GM13977 (cell line): ENCODE measurements around the gene HPSE2.

Source experiments
- DNase-seq: peaks from one replicate; pipeline ENCODE4 v3.0.0; 2012; ENCODE audit warnings: low spot score
- in situ Hi-C: fragments of 300-500 bp; cut with MboI; formaldehyde crosslinking; loops from one replicate; pipeline ENCODE4 v1.12.0; 2022; ENCODE audit warnings: low sequenced_read_pairs, low pct_unique_long_range_greater_than_20kb, mixed read lengths, inconsistent platforms; ENCODE audit not compliant: unreplicated experiment
- TF ChIP-seq, protein P1 (sequence below): IDR thresholded peaks from 2 replicates; pipeline ENCODE4 v1.5.1; 2012; ENCODE audit warnings: mild to moderate bottlenecking, control low read depth; ENCODE audit not compliant: insufficient read depth; ENCODE audit errors: extremely low read depth, missing control alignments

The HPSE2 gene

DNA sequence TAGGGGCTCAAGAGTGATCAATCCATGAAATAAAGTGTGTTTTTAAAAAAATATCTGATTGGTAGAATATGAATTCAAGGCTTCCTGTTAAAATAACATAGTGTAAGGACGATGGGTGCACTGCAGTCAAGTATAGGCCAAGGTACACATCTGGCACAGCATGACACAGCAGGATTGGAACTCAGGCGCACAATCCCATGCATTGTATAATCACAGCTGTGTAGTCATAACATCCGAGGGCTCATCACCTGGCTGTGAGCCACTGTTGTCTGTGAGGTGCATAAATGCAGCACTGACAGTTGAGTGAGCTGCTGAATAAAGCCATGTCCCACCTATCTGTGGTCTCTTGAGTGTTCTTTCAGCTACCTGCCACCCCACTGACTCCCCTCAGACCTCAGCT is 646.6 kb downstream of the HPSE2 start:
- TF ChIP-seq, protein P1, sequence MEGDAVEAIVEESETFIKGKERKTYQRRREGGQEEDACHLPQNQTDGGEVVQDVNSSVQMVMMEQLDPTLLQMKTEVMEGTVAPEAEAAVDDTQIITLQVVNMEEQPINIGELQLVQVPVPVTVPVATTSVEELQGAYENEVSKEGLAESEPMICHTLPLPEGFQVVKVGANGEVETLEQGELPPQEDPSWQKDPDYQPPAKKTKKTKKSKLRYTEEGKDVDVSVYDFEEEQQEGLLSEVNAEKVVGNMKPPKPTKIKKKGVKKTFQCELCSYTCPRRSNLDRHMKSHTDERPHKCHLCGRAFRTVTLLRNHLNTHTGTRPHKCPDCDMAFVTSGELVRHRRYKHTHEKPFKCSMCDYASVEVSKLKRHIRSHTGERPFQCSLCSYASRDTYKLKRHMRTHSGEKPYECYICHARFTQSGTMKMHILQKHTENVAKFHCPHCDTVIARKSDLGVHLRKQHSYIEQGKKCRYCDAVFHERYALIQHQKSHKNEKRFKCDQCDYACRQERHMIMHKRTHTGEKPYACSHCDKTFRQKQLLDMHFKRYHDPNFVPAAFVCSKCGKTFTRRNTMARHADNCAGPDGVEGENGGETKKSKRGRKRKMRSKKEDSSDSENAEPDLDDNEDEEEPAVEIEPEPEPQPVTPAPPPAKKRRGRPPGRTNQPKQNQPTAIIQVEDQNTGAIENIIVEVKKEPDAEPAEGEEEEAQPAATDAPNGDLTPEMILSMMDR, result no peak
- no peak for DNase-seq
- in situ Hi-C loops, result no loop called here

DNA sequence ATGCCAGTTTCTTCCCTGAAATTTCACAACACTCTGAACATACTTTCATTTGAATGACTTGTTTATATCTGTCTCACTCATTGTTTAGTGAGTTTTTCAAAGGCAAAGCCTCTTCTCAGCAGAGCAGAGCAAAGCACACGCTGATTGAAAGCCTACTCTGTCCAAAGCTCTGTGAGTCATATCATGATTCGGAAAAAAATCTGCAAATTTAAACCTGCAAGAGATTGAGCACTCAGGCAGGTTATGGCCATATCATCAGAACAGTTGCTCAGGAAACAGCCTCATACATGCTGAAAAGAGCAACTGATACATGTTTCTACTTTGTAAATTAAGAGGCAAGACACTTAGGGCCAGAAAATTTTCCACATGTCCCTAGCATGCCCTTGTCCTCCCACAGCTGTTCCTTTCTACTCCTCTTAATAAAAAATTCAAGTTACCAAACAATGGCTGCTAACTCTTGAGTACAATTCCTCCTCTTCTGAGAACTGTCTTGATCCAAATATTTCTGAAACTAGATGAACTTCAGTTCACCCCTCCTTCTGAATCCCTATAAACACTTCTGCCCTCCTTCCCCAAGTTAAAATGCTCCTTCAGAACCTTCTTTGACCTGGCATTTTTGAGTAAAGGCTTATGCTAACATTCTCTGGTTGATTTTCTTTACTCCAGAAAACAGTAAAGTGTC is 648.4 kb downstream of the HPSE2 start:
- TF ChIP-seq, protein P1, result no peak
- no peak for DNase-seq
- in situ Hi-C loops, result no loop called here

DNA sequence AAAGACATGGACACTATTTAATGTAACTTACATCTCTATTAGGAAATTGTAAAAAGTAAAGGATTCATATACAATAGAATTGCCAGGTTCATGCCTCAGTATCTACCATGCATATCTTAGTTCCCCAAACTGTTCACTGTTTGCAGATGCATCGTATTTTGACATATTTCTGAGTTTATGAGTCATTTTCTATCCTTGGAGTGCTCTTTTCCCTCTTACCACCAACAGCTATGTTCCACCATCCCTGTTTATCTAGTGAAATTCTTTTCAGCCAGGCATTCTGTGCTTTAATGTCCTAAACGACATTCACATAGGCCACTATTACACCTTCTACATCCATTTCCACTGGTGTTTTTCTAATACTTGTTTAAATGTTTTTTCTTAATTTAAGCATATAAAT is 649.6 kb downstream of the HPSE2 start:
- DNase-seq, result no peak
- TF ChIP-seq, protein P1, result no peak
- in situ Hi-C loops, result no loop called here

DNA sequence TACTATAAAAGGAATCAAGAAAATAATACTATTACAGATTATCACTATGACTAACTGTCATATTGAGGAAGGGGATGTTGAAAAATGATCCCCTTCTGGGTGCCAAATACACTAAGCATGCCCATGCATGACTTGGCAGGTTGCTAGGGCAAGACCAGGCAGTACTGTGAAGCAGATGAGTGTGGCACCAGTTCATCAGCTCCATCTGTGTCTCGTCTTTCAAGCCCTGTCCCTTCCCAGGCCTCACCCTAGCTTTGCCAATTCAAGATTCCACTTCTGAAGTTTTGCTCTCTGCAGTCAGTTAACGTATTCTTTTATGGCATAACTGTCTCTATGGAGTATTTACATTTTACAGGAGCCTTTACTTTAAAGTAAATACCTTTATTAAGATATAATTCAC is 653.3 kb downstream of the HPSE2 start:
- in situ Hi-C loops, result no loop called here
- TF ChIP-seq, protein P1, result no peak
- no peak for DNase-seq

DNA sequence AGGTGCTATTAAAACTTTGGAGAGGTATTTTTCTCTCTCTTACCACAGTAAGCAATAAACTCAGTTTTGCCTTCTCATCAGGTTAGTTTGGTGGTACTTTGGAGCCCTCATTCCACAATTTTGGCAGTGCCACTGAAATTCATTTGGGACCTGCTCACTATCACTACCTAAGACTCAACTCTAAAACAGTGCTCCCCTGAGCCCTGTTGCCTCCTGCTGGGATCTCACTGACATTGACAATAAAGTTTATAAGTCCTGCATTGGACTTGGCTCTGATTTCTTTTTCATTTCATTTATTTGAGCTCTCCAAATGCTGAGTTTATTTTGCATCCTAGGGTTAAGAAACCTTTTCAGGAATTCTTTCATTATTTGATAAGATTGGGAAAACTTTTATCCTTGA is 658.1 kb downstream of the HPSE2 start:
- in situ Hi-C loops, result no loop called here
- DNase-seq, result no peak
- TF ChIP-seq, protein P1, result no peak

DNA sequence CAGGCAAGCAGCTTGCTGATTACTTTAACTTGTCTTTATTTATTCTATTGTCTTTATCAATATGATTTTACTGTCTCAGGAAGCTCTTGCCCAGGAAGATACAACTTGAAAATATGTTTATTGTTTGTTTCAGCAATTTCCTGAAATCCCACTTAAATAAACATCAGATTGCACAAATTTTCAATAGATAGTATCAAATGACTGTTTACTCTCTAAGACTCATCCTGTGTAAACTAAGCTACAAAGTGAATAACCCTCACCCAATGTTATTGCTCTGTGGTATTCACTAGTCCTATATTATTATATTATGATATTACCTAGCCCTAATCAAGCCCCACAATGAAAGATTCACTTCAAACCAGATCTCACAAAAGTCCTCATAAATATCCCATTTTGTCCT is 658.5 kb downstream of the HPSE2 start:
- no peak for DNase-seq
- in situ Hi-C loops, result no loop called here
- TF ChIP-seq, protein P1, result no peak
